ES-I3 (cell line): ENCODE measurements around the gene CDC5L.

ENCODE experiments used
- H3K36me3 ChIP-seq: 2 replicates; pipeline ENCODE4 v1.6.1; 2013; ENCODE audit warnings: mild to moderate bottlenecking, low read length, control low read depth, moderate library complexity; ENCODE audit not compliant: insufficient read depth
- H3K4me1 ChIP-seq: 2 replicates; pipeline ENCODE4 v1.6.1; 2013; ENCODE audit warnings: mild to moderate bottlenecking, control low read depth, low read length; ENCODE audit not compliant: insufficient read depth
- H3K9ac ChIP-seq: 2 replicates; pipeline ENCODE4 v1.6.1; 2013; ENCODE audit warnings: low read depth, mild to moderate bottlenecking, low read length, moderate library complexity
- H3K9me3 ChIP-seq: 2 replicates; pipeline ENCODE4 v1.6.1; 2013; ENCODE audit warnings: mild to moderate bottlenecking, low read length, moderate library complexity; ENCODE audit not compliant: control insufficient read depth, insufficient read depth

Gene CDC5L

GRCh38 chr6:44415873-44416502 is 28.5 kb downstream of the CDC5L start:
- Histone ChIP-seq H3K9me3 (no peaks in the 10 kb centered on the region), H3K4me1 (0 out of 2 replicates have a peak, but pooled peaks cover 2% of the 10 kb centered on the region), H3K36me3 (peaks cover 9% of the 10 kb centered on the region), H3K9ac (no peak overlapping the region)

GRCh38 chr6:44422531-44422930 is 35.0 kb downstream of the CDC5L start:
- no peaks in the 10 kb centered on the region for H3K9me3 ChIP-seq
- peaks cover 15% of the 10 kb centered on the region for H3K36me3 ChIP-seq
- no peaks in the 10 kb centered on the region for H3K4me1 ChIP-seq

GRCh38 chr6:44423306-44423705 is 35.8 kb downstream of the CDC5L start:
- Histone ChIP-seq H3K36me3 (peaks cover 15% of the 10 kb centered on the region), H3K4me1 (no peaks in the 10 kb centered on the region)

More at GRCh38 chr6:44422531-44422930, 35.0 kb downstream of the CDC5L start:
- no peak overlapping the region for H3K9ac ChIP-seq

GRCh38 chr6:44425951-44426350 is 38.4 kb downstream of the CDC5L start:
- Histone ChIP-seq H3K9me3 (no peaks in the 10 kb centered on the region), H3K36me3 (peaks cover 15% of the 10 kb centered on the region), H3K9ac (no peak overlapping the region), H3K4me1 (no peaks in the 10 kb centered on the region)

More at GRCh38 chr6:44423306-44423705, 35.8 kb downstream of the CDC5L start:
- Histone ChIP-seq H3K9me3 (no peaks in the 10 kb centered on the region), H3K9ac (no peak overlapping the region)

GRCh38 chr6:44428682-44429081 is 41.2 kb downstream of the CDC5L start:
- Histone ChIP-seq H3K9ac (no peak overlapping the region), H3K36me3 (peaks cover 11% of the 10 kb centered on the region), H3K9me3 (no peaks in the 10 kb centered on the region), H3K4me1 (no peaks in the 10 kb centered on the region)

- peaks cover 3% of the 10 kb centered on the region; the same call in 1 of the 2 replicates for H3K36me3 ChIP-seq
- H3K9me3 ChIP-seq: no peaks in the 10 kb centered on the region
- H3K4me1 ChIP-seq: no peaks in the 10 kb centered on the region
- no peak overlapping the region for H3K9ac ChIP-seq
Observed at GRCh38 chr6:44430326-44430725, 42.8 kb downstream of the CDC5L start.

- Histone ChIP-seq H3K4me1 (no peaks in the 10 kb centered on the region), H3K36me3 (no peaks in the 10 kb centered on the region), H3K9me3 (no peaks in the 10 kb centered on the region), H3K9ac (no peak overlapping the region)
Observed at GRCh38 chr6:44431118-44431725, 43.7 kb downstream of the CDC5L start.

- Histone ChIP-seq H3K9ac (no peak overlapping the region), H3K36me3 (no peaks in the 10 kb centered on the region), H3K9me3 (no peaks in the 10 kb centered on the region), H3K4me1 (no peaks in the 10 kb centered on the region)
Observed at GRCh38 chr6:44432227-44432626, 44.7 kb downstream of the CDC5L start.

GRCh38 chr6:44432726-44433125 is 45.2 kb downstream of the CDC5L start:
- H3K9me3 ChIP-seq: no peaks in the 10 kb centered on the region
- H3K36me3 ChIP-seq: no peaks in the 10 kb centered on the region
- no peaks in the 10 kb centered on the region for H3K4me1 ChIP-seq
- H3K9ac ChIP-seq: no peak overlapping the region

GRCh38 chr6:44435500-44435899 is 48.0 kb downstream of the CDC5L start:
- H3K9ac ChIP-seq: no peak overlapping the region
- H3K4me1 ChIP-seq: no peaks in the 10 kb centered on the region
- no peaks in the 10 kb centered on the region for H3K9me3 ChIP-seq
- H3K36me3 ChIP-seq: no peaks in the 10 kb centered on the region

GRCh38 chr6:44438827-44439226 is 51.3 kb downstream of the CDC5L start:
- Histone ChIP-seq H3K4me1 (no peaks in the 10 kb centered on the region), H3K36me3 (no peaks in the 10 kb centered on the region), H3K9ac (no peak overlapping the region), H3K9me3 (no peaks in the 10 kb centered on the region)

GRCh38 chr6:44439270-44440045 is 52.0 kb downstream of the CDC5L start:
- Histone ChIP-seq H3K36me3 (no peaks in the 10 kb centered on the region), H3K4me1 (no peaks in the 10 kb centered on the region), H3K9ac (no peak overlapping the region), H3K9me3 (no peaks in the 10 kb centered on the region)

- Histone ChIP-seq H3K9me3 (no peaks in the 10 kb centered on the region), H3K9ac (no peak overlapping the region), H3K36me3 (0 out of 2 replicates have a peak, but pooled peaks cover 5% of the 10 kb centered on the region), H3K4me1 (no peaks in the 10 kb centered on the region)
Observed at GRCh38 chr6:44441091-44441855, 53.8 kb downstream of the CDC5L start.

- H3K9ac ChIP-seq: no peak overlapping the region
- no peaks in the 10 kb centered on the region for H3K9me3 ChIP-seq
- 0 out of 2 replicates have a peak, but pooled peaks cover 5% of the 10 kb centered on the region for H3K36me3 ChIP-seq
- no peaks in the 10 kb centered on the region for H3K4me1 ChIP-seq
Observed at GRCh38 chr6:44442236-44442635, 54.7 kb downstream of the CDC5L start.
